WTC11 (cell line): ENCODE results near the gene TRAPPC3L.

ENCODE experiments used
- CTCF ChIP-seq: fragments of 200-600 bp; IDR thresholded peaks from 2 replicates; pipeline ENCODE4 v1.8.0; 2022; ENCODE audit warnings: antibody characterized with exemption
- ESRRA ChIP-seq: sonication (generic); formaldehyde crosslinking; IDR thresholded peaks from 2 replicates; pipeline ENCODE4 v1.8.1; 2022; ENCODE audit warnings: mild to moderate bottlenecking, missing genetic modification reagents, borderline replicate concordance
- JUN ChIP-seq: sonication (generic); formaldehyde crosslinking; IDR thresholded peaks from 2 replicates; pipeline ENCODE4 v1.8.0; 2023; ENCODE audit warnings: mild to moderate bottlenecking, missing genetic modification reagents
- NR1H2 ChIP-seq: sonication (generic); formaldehyde crosslinking; IDR thresholded peaks from 2 replicates; pipeline ENCODE4 v1.9.0; 2021; ENCODE audit warnings: mild to moderate bottlenecking, moderate library complexity, missing genetic modification reagents
- NR3C1 ChIP-seq: sonication (generic); formaldehyde crosslinking; conservative IDR thresholded peaks from 2 replicates; pipeline ENCODE4 v1.8.1; 2023; ENCODE audit warnings: low read depth, mild to moderate bottlenecking, missing genetic modification reagents
- PREB ChIP-seq: sonication (generic); formaldehyde crosslinking; IDR thresholded peaks from 2 replicates; pipeline ENCODE4 v1.8.1; 2022; ENCODE audit warnings: mild to moderate bottlenecking, missing genetic modification reagents, moderate library complexity, borderline replicate concordance
- TP53 ChIP-seq: sonication (generic); formaldehyde crosslinking; IDR thresholded peaks from 2 replicates; pipeline ENCODE4 v1.8.1; 2023; ENCODE audit warnings: mild to moderate bottlenecking, missing genetic modification reagents
- ZBTB21 ChIP-seq: sonication (generic); formaldehyde crosslinking; IDR thresholded peaks from 2 replicates; pipeline ENCODE4 v1.8.1; 2023; ENCODE audit warnings: mild to moderate bottlenecking, missing genetic modification reagents, borderline replicate concordance

GRCh38 chr6:116508527-116508926, 37.0 kb downstream of the TRAPPC3L start:
- TF ChIP-seq NR3C1 (CRISPR knock-in tag) (no peak), ZBTB21 (CRISPR knock-in tag) (no peak), PREB (no peak), NR1H2 (no peak), CTCF (no peak), JUN (CRISPR knock-in tag) (no peak), ESRRA (CRISPR knock-in tag) (no peak), TP53 (CRISPR knock-in tag) (no peak)
